Naive thymus-derived CD8-positive, alpha-beta T cell (primary cell): ENCODE results near the gene MYH6. TPM values are rescaled to one million over a fixed set of nuclear protein-coding genes. Genes with fewer than 3 reads are reported as not detected.
"Not testable (repeated sequence)": the region's sequence is repeated elsewhere in the genome, so short reads cannot be mapped to it uniquely, and the experiment has no call there.

ENCODE experiments used
- ATAC-seq, 2 donors: fragments of 150-1000 bp; cut with Tn5 transposase in 1 of 2; sonication (Bioruptor Pico), chemical (Tn5 transposase) in 1 of 2; 1 replicate in 1 of 2; 2 replicates in 1 of 2; pipeline ENCODE4 v1.10.0; 2021; ENCODE audit warnings: mild to moderate bottlenecking in 2 of 2, moderate library complexity in 2 of 2
- POLR2A ChIA-PET: fragments of 350-600 bp; sonication (Branson Sonifier 250); formaldehyde crosslinking; loops from one replicate; lab custom pipeline; 2021; ENCODE audit warnings: antibody characterized with exemption; lab: Charles Lee
- DNase-seq, 10 donors: peaks; one replicate each; pipeline versions ENCODE4 v3.0.0 to v3.0.0-alpha.2; 2020 to 2022
- H3K27ac Mint-ChIP-seq, 10 donors: one replicate each; pipeline ENCODE4 v1.8.0; 2020 to 2022; ENCODE audit warnings: mild to moderate bottlenecking in 10 of 10, mixed read lengths in 10 of 10, moderate library complexity in 4 of 10, inconsistent platforms in 1 of 10
- H3K27me3 Mint-ChIP-seq, 5 donors: one replicate each; pipeline ENCODE4 v1.8.0; 2021 to 2022; ENCODE audit warnings: mixed read lengths in 5 of 5
- H3K36me3 Mint-ChIP-seq, 3 donors: one replicate each; pipeline ENCODE4 v1.8.0; 2020 to 2022; ENCODE audit warnings: mixed read lengths in 3 of 3, mild to moderate bottlenecking in 2 of 3, inconsistent platforms in 1 of 3
- H3K4me1 Mint-ChIP-seq, 4 donors: one replicate each; pipeline ENCODE4 v1.8.0; 2021 to 2022; ENCODE audit warnings: mixed read lengths in 4 of 4
- H3K4me3 Mint-ChIP-seq, 10 donors: one replicate each; pipeline ENCODE4 v1.8.0; 2020 to 2022; ENCODE audit warnings: mild to moderate bottlenecking in 10 of 10, mixed read lengths in 10 of 10, moderate library complexity in 6 of 10, inconsistent platforms in 1 of 10
- H3K9me3 Mint-ChIP-seq, 9 donors: one replicate each; pipeline ENCODE4 v1.8.0; 2020 to 2022; ENCODE audit warnings: mixed read lengths in 9 of 9, mild to moderate bottlenecking in 3 of 9, inconsistent platforms in 1 of 9, moderate library complexity in 1 of 9
- polyA plus RNA-seq, 3 donors: library from polyadenylated mRNA; unstranded; fragments of 300-500 nt; fragmentation: Illumina TruSeq; gene quantifications; one replicate each; pipeline ENCODE4 v1.2.3, GENCODE V29; 2021
- total RNA-seq, 8 experiments: library from RNA in 2 of 8; stranded (reverse) in 2 of 8; gene quantifications; one replicate each; pipeline ENCODE4 v1.2.3 and lab custom pipeline; 2021 to 2026

MYH6 gene
- total and polyA plus RNA-seq, 5 experiments from 2014 or later: not detected

DNA sequence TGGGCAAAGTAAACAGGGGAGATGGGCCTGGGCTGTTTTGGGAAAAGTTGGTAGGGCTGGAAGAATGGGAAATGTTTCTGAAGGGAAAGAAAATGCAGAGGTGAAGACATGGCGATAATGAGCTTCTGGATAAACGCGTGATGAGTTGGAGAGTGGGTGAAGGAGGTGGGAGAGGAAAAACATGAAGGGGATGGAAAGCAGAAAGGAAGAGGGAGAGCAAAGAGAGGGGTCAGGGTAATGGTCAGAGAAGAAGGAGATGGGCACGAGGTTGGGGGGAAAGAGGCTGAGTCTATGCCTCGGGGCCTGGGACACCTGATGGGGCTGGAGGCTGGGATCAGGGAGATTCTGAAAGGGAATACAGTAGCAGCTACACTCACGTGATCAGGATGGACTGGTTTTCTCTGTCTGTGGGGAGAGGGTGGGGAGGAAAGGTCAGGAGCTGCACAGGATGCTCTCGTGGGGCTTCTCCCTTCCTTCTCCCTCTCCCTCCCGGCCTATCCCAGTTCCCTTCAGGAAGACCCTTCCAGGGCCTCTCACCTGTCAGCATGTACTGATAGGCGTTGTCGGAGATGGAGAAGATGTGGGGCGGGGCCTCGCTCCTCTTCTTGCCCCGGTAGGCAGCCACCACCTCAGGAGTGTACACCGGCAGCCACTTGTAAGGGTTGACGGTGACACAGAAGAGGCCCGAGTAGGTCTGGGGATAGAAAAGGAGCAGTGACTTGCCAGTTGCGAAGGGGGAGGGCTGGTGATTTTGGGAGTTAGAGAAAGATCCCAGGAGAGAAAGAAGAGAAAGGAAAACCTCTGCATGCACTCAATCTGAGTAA is 24.2 kb upstream of the MYH6 start:
- H3K4me3 Mint-ChIP-seq: no peak overlapping the region
- no peak overlapping the region for H3K27ac Mint-ChIP-seq
- POLR2A ChIA-PET: no interaction called here
- H3K36me3 Mint-ChIP-seq: no peaks in the 10 kb centered on the region
- H3K4me1 Mint-ChIP-seq: no peaks in the 10 kb centered on the region
- no peak for DNase-seq
- peaks cover 0 to 2% (median 0%) of the 10 kb centered on the region in 9 donors for H3K9me3 Mint-ChIP-seq
- ATAC-seq: no peak
- H3K27me3 Mint-ChIP-seq: peaks cover 4 to 11% (median 7%) of the 10 kb centered on the region in 5 donors

DNA sequence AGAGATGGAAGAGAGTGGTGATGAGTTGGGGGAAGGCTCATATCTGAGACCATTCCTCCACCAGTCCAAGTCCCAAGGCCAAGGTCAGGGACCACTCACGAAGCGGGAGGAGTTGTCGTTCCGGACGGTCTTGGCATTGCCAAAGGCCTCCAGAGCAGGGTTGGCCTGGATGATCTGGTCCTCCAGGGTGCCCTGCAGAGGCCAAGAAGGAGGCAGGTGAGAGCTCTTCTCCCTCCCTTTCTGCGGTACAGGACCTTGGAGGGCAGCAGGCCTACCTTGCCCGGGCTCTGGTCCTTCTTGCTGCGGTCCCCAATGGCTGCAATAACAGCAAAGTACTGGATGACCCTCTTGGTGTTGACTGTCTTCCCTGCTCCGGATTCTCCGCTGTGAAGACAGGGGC is 23.4 kb upstream of the MYH6 start:
- POLR2A ChIA-PET: no interaction called here
- H3K27me3 Mint-ChIP-seq: peaks cover 4 to 11% (median 9%) of the 10 kb centered on the region in 5 donors
- H3K4me1 Mint-ChIP-seq: no peaks in the 10 kb centered on the region
- peaks cover 0 to 2% (median 0%) of the 10 kb centered on the region in 9 donors for H3K9me3 Mint-ChIP-seq
- no peak overlapping the region for H3K27ac Mint-ChIP-seq
- DNase-seq (no peak), ATAC-seq (no peak)
- H3K4me3 Mint-ChIP-seq: no peak overlapping the region
- no peaks in the 10 kb centered on the region for H3K36me3 Mint-ChIP-seq

DNA sequence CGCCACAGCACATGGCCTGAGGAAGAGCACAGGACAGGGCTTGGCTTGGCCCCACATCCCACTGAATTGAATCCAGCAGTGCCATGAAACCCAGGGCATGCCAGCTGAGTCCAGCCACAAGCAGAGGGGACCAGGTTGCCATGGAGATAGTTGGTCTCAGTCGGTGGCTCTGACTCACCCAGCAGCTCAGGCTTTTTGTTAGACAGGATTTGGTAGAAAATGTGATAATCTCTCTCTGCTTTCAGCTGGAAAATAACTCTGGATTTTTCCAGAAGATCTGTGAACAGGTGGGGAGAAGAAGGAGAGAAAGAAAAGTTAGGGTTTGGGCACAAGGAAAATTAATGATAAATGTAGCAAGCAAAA is 22.6 kb upstream of the MYH6 start:
- peaks cover 0 to 2% (median 0%) of the 10 kb centered on the region in 9 donors for H3K9me3 Mint-ChIP-seq
- ATAC-seq (no peak), DNase-seq (no peak)
- H3K4me3 Mint-ChIP-seq: no peak overlapping the region
- POLR2A ChIA-PET: no interaction called here
- H3K27me3 Mint-ChIP-seq: peaks cover 4 to 11% (median 9%) of the 10 kb centered on the region in 5 donors
- H3K36me3 Mint-ChIP-seq: no peaks in the 10 kb centered on the region
- no peak overlapping the region for H3K27ac Mint-ChIP-seq
- H3K4me1 Mint-ChIP-seq: no peaks in the 10 kb centered on the region

DNA sequence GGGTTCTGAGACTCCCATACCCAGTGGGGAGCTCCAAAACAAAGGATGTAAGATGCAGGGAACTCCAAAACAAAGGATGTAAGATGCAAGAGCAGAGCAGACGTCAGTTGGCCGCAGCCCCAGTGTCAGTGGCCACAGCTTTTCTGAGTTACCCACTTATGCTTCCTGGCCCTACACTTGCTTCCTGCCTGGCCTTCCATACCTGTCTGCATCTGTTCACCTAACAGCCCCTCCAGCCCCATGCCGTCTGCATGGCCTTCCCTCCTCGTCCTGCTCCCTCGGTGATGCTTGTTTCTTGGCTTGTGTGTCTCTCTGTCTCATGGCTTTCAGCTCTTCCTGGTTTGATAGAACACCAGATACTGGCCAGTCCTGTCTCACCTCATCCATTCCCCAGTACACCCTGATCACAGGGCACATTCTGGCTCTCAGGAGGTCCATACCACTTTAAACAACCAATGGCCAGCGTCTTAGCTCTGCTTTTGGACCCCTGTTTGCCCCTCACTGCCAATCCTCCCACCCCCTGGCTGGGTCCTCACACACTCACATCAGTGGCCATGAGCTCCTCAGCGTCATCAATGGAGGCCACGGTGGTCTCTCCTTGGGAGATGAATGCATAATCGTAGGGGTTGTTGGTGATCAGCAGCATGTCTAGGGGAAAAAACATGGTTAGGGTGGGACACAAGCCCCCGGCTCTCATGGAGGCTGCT is 22.1 kb upstream of the MYH6 start:
- H3K4me1 Mint-ChIP-seq: no peaks in the 10 kb centered on the region
- H3K4me3 Mint-ChIP-seq: no peak overlapping the region
- H3K27ac Mint-ChIP-seq: no peak overlapping the region
- DNase-seq (no peak), ATAC-seq (no peak)
- peaks cover 0 to 2% (median 0%) of the 10 kb centered on the region in 9 donors for H3K9me3 Mint-ChIP-seq
- POLR2A ChIA-PET: no interaction called here
- H3K36me3 Mint-ChIP-seq: no peaks in the 10 kb centered on the region
- peaks cover 4 to 11% (median 9%) of the 10 kb centered on the region in 5 donors for H3K27me3 Mint-ChIP-seq

DNA sequence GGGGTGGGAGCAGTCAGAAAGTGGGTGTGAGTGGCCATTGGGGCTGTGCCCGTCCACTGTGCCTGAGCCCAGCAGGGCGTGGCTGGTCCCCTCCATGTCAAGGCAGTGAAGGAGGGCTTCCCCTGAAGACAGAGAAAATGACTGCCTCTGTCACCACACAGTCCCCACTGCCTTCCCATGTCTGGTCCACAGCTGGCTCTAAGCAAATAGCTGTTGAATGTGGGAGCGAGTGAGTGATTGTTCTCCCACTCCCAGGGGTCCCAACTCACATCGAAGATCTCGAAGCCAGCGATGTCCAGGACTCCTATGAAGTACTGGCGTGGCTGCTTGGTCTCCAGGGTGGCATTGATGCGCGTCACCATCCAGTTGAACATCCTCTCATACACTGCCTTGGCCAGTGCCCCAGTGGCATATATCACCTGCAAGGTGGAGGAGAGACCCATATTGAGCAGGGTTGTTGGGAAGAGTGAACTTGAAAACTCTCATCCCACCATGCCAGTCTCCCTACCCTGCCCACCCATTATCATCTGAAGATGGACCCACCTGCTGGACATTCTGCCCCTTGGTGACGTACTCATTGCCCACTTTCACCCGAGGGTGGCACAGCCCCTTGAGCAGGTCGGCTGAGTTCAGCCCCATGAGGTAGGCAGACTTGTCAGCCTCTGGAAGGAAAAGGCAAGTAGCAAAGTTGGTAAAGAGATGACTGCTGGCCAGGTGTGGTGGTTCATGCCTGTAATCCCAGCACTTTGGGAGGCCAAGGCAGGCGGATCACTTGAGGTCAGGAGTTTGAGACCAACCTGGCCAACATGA is 20.8 kb upstream of the MYH6 start:
- no peak for ATAC-seq
- H3K9me3 Mint-ChIP-seq: peaks cover 0 to 2% (median 0%) of the 10 kb centered on the region in 9 donors
- no peaks in the 10 kb centered on the region for H3K36me3 Mint-ChIP-seq
- DNase-seq: no peak
- POLR2A ChIA-PET: no interaction called here
- H3K4me3 Mint-ChIP-seq: no peak overlapping the region
- H3K27ac Mint-ChIP-seq: no peak overlapping the region
- H3K27me3 Mint-ChIP-seq: peaks cover 4 to 12% (median 9%) of the 10 kb centered on the region in 5 donors
- no peaks in the 10 kb centered on the region for H3K4me1 Mint-ChIP-seq

DNA sequence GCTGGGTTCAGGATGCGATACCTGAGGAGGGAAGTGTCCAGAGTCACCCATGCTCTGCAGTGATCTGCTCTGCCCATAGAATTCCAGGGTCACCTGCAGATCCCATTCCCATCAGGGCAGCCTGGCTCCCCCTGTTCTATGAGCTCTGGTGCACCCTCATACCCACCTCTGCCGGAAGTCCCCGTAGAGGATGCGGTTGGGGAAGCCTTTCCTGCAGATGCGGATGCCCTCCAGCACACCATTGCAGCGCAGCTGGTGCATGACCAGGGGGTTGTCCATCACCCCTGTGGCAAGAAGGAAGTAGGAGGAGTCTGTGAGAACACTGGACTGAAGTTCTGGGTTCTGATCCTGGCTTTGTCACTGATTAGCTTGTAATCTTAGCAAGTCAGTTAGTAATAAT is 17.7 kb upstream of the MYH6 start:
- H3K9me3 Mint-ChIP-seq, H3K4me1 Mint-ChIP-seq, H3K4me3 Mint-ChIP-seq, POLR2A ChIA-PET, DNase-seq, H3K27ac Mint-ChIP-seq, ATAC-seq, H3K36me3 Mint-ChIP-seq, H3K27me3 Mint-ChIP-seq: not testable (repeated sequence)

DNA sequence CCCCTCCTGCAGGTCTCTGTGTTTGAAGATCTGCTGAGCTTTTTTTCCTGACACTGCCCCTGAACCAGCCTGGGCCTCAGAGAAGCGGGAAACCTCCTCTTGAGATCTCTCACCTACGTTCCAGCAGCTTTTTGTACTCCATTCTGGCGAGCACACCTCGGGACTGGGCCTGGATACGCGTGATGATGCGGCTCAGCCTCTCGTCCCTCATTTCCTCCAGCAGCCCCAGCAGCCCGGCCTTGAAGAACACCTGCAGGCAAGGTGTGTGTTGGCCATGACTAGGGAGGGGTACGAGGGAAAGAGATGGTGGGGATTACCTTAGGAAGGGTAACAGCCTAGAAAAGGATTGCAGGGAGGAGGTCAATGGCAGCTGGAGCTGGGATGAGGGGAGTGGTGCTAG is 17.1 kb upstream of the MYH6 start:
- POLR2A ChIA-PET: no interaction called here
- H3K36me3 Mint-ChIP-seq: no peaks in the 10 kb centered on the region
- H3K4me1 Mint-ChIP-seq: no peaks in the 10 kb centered on the region
- H3K9me3 Mint-ChIP-seq: no peaks in the 10 kb centered on the region
- H3K4me3 Mint-ChIP-seq: no peak overlapping the region
- no peak overlapping the region for H3K27ac Mint-ChIP-seq
- DNase-seq (no peak), ATAC-seq (no peak)
- H3K27me3 Mint-ChIP-seq: peaks cover 0 to 12% (median 4%) of the 10 kb centered on the region in 5 donors

DNA sequence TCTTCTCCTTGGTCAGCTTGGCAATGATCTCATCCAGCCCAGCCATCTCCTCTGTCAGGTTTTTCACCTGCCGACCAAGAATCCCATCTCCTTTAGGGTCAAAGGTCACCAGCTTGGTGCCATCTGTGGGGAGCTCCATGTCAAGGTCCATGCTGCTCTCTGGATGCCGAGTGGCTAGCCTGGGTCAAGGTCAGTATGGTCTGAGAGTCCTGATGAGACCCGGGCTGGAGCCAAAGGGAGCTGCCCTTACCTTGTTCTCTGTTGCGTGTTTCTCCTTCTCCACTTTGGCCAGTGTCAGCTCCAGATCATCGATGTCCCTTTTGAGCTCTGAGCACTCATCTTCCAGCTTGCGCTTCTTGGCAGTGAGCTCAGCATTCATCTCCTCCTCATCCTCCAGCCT is 15.6 kb upstream of the MYH6 start:
- H3K36me3 Mint-ChIP-seq: no peaks in the 10 kb centered on the region
- peaks cover 2 to 27% (median 7%) of the 10 kb centered on the region in 5 donors for H3K27me3 Mint-ChIP-seq
- no peak overlapping the region for H3K27ac Mint-ChIP-seq
- POLR2A ChIA-PET: no interaction called here
- H3K9me3 Mint-ChIP-seq: no peaks in the 10 kb centered on the region
- H3K4me3 Mint-ChIP-seq: no peak overlapping the region
- ATAC-seq (no peak), DNase-seq (peak in 1 of 10 donors; percentile 18)
- no peaks in the 10 kb centered on the region for H3K4me1 Mint-ChIP-seq

DNA sequence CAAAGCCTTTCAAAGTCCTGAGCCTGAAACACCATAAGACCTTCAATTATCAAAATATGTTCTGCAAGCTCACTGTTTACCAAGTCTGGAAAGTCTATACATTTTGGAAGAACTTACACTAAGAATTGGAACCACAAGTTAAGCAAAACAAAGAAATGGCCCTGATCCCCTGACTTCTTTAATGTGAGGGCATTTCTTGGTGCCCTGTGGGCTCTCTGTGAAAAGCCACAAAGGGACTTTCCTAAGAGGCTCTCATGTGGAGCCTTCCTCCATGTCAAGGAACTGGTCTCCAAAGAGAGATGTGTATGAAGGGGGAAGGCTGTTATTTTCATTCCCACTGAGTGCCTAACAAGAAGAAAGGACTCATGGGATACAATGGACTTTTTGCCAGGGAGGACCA is 13.5 kb upstream of the MYH6 start:
- Mint-ChIP-seq H3K27ac (no peak overlapping the region), H3K36me3 (no peaks in the 10 kb centered on the region), H3K27me3 (peaks cover 0 to 34% (median 5%) of the 10 kb centered on the region in 5 donors), H3K9me3 (no peaks in the 10 kb centered on the region), H3K4me3 (no peak overlapping the region), H3K4me1 (no peaks in the 10 kb centered on the region)
- POLR2A ChIA-PET: no interaction called here
- ATAC-seq (no peak), DNase-seq (no peak)

DNA sequence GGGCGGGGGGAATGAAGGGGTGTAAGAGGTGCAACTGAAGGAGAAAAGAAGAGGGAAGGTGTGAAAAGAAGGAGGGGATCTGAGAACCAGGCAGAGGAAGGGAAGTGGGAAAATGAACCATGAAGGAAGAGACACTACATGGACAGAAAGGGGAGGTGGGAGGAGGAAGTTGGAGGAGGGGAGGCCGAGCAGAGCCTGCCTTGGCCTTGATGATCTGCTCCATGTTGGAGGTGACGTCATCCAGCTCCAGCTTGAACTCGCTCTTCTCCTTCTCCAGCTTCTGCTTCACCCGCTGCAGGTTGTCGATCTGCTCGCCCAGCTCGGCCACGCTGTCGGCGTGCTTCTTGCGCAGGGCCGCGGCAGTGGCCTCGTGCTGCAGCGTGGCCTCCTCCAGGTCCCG is 11.6 kb upstream of the MYH6 start:
- POLR2A ChIA-PET, H3K36me3 Mint-ChIP-seq, H3K27ac Mint-ChIP-seq, DNase-seq, ATAC-seq, H3K4me1 Mint-ChIP-seq, H3K4me3 Mint-ChIP-seq, H3K9me3 Mint-ChIP-seq: not testable (repeated sequence)
- H3K27me3 Mint-ChIP-seq: peaks cover 0 to 33% (median 5%) of the 10 kb centered on the region in 5 donors

DNA sequence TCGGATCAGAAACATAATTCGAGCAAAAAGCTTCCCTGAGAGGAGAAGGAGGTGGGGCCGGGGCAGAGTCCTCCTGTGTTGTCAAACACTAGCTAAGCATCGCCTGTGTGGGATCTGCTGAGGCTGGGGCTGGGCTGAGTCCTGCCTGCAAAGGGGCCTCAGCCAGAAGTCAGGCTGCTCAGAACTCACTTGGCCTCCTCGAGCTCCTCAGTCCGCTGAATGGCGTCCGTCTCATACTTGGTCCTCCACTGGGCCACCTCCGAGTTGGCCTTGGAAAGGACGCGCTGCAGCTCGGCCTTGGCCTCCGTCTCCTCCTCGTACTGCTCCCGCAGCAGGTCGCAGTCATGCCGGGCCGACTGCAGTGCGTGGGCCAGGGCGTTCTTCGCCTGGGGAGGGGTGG is 9.9 kb upstream of the MYH6 start:
- DNase-seq: no peak
- Mint-ChIP-seq H3K27me3 (peaks cover 0 to 24% (median 5%) of the 10 kb centered on the region in 5 donors), H3K27ac (no peak overlapping the region), H3K4me1 (no peaks in the 10 kb centered on the region), H3K4me3 (no peak overlapping the region), H3K9me3 (no peaks in the 10 kb centered on the region), H3K36me3 (no peaks in the 10 kb centered on the region)
- ATAC-seq: no peak
- POLR2A ChIA-PET: no interaction called here

DNA sequence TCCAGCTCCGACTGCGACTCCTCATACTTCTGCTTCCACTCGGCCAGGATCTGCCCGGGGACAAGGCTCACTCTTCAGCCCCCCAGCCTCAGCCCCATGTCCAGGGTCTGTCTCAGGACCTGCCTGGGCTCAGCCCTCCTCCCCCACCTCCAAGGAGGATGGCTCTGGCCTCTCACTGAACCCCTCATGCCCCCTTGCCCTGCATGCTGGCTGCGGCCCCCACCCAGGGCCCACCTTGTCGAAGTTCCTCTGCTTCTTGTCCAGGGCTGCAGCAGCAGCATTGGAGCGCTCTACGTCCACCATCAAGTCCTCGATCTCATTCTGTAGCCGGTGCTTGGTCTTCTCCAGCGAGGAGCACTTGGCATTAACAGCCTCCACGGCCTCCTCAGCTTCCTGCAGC is 9.2 kb upstream of the MYH6 start:
- POLR2A ChIA-PET, H3K9me3 Mint-ChIP-seq, ATAC-seq, H3K36me3 Mint-ChIP-seq, H3K4me3 Mint-ChIP-seq, H3K27ac Mint-ChIP-seq, DNase-seq, H3K4me1 Mint-ChIP-seq: not testable (repeated sequence)
- peaks cover 0 to 24% (median 8%) of the 10 kb centered on the region in 5 donors for H3K27me3 Mint-ChIP-seq

DNA sequence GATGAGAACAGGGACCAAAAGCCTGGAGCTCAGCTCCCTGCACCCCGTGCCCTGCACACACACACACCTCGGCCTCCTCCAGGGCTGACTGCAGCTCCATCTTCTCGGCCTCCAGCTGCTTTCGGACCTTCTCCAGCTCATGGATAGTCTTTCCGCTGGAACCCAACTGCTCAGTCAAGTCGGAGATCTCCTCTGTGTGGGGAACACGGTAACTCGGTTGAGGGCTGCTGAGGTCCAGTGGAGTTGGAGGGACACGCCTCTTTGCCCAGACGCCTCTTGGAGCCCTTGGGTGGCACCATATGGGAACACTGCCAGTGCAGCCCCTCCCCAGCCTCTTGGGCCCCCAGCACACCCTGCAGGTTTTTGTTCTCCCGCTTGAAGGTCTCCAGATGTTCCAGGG is 8.7 kb upstream of the MYH6 start:
- no peak for ATAC-seq
- Mint-ChIP-seq H3K36me3 (no peaks in the 10 kb centered on the region), H3K4me1 (no peaks in the 10 kb centered on the region)

More for the DNA sequence above, 8.7 kb upstream of the MYH6 start:
- POLR2A ChIA-PET: no interaction called here
- peaks cover 0 to 24% (median 8%) of the 10 kb centered on the region in 5 donors for H3K27me3 Mint-ChIP-seq
- peak overlapping the region in 1 of 10 donors; percentile 53 for H3K27ac Mint-ChIP-seq
- no peaks in the 10 kb centered on the region for H3K9me3 Mint-ChIP-seq
- DNase-seq: no peak
- no peak overlapping the region for H3K4me3 Mint-ChIP-seq
